ENCODE measurements around the gene SLC49A3. TPM values are rescaled to one million over a fixed set of nuclear protein-coding genes. Genes with fewer than 3 reads are reported as not detected.

SLC49A3 gene
- total and polyA plus RNA-seq, 3 experiments from 2014 or later = 0.52 to 1.1 (median 0.80) TPM

GRCh38 chr4:655464-656151 is 33.3 kb downstream of the SLC49A3 start:
- Mint-ChIP-seq H3K9me3 (no peaks in the 10 kb centered on the region), H3K36me3 (peaks cover 0 to 2% (median 1%) of the 10 kb centered on the region in 3 donors), H3K27me3 (peaks cover 0 to 5% of the 10 kb centered on the region in 2 donors), H3K4me3 (no peak overlapping the region), H3K4me1 (peaks cover 0 to 4% (median 0%) of the 10 kb centered on the region in 3 donors), H3K27ac (no peak overlapping the region)
- H3K4me1 ChIP-seq (ENCODE audit: insufficient read depth, low read length) = no peaks in the 10 kb centered on the region
- no peak overlapping the region for H3K4me3 ChIP-seq (ENCODE audit: low read length)
- no peak overlapping the region for H3K27ac ChIP-seq (ENCODE audit: low read depth, low read length)
- ChIA-PET CTCF (no interaction called here), POLR2A (no interaction called here)
- no peaks in the 10 kb centered on the region for H3K36me3 ChIP-seq (ENCODE audit: insufficient read depth, low read length)
- H3K9me3 ChIP-seq (ENCODE audit: low read length) = no peaks in the 10 kb centered on the region
- H3K27me3 ChIP-seq (ENCODE audit: insufficient read depth, low read length, poor library complexity, severe bottlenecking) = no peaks in the 10 kb centered on the region
- DNase-seq = peak in 1 of 5 donors; percentile 22

- Mint-ChIP-seq H3K27me3 (peaks cover 0 to 8% of the 10 kb centered on the region in 2 donors), H3K9me3 (no peaks in the 10 kb centered on the region), H3K27ac (no peak overlapping the region), H3K4me1 (peaks cover 0 to 3% (median 0%) of the 10 kb centered on the region in 3 donors), H3K36me3 (peaks cover 0 to 2% (median 0%) of the 10 kb centered on the region in 3 donors), H3K4me3 (no peak overlapping the region)
- H3K4me1 ChIP-seq (ENCODE audit: insufficient read depth, low read length) = no peaks in the 10 kb centered on the region
- H3K9me3 ChIP-seq (ENCODE audit: low read length) = no peaks in the 10 kb centered on the region
- H3K36me3 ChIP-seq (ENCODE audit: insufficient read depth, low read length) = no peaks in the 10 kb centered on the region
- no peak overlapping the region for H3K27ac ChIP-seq (ENCODE audit: low read depth, low read length)
- no peaks in the 10 kb centered on the region for H3K27me3 ChIP-seq (ENCODE audit: insufficient read depth, low read length, poor library complexity, severe bottlenecking)
- ChIA-PET CTCF (no interaction called here), POLR2A (no interaction called here)
- DNase-seq = peak in 1 of 5 donors; percentile 30
- H3K4me3 ChIP-seq (ENCODE audit: low read length) = no peak overlapping the region
These were observed 34.0 kb downstream of the SLC49A3 start for GRCh38 chr4:654871-655463.

- H3K27ac ChIP-seq (ENCODE audit: low read depth, low read length) = no peak overlapping the region
- H3K27me3 ChIP-seq (ENCODE audit: insufficient read depth, low read length, poor library complexity, severe bottlenecking) = no peaks in the 10 kb centered on the region
- no peaks in the 10 kb centered on the region for H3K9me3 ChIP-seq (ENCODE audit: low read length)
- ChIA-PET CTCF (no interaction called here), POLR2A (no interaction called here)
- no peaks in the 10 kb centered on the region for H3K36me3 ChIP-seq (ENCODE audit: insufficient read depth, low read length)
- H3K36me3 Mint-ChIP-seq = peaks cover 0 to 2% (median 0%) of the 10 kb centered on the region in 3 donors
- no peaks in the 10 kb centered on the region for H3K9me3 Mint-ChIP-seq
- peaks cover 0 to 8% of the 10 kb centered on the region in 2 donors for H3K27me3 Mint-ChIP-seq
- DNase-seq = no peak
- no peaks in the 10 kb centered on the region for H3K4me1 ChIP-seq (ENCODE audit: insufficient read depth, low read length)
- H3K4me1 Mint-ChIP-seq = no peaks in the 10 kb centered on the region
- no peak overlapping the region for H3K27ac Mint-ChIP-seq
- H3K4me3 ChIP-seq (ENCODE audit: low read length) = no peak overlapping the region
- no peak overlapping the region for H3K4me3 Mint-ChIP-seq
These were observed 34.5 kb downstream of the SLC49A3 start for GRCh38 chr4:654503-654845.

GRCh38 chr4:653831-654502 is 35.0 kb downstream of the SLC49A3 start:
- POLR2A ChIA-PET = no interaction called here
- peaks cover 3 to 10% of the 10 kb centered on the region in 2 donors for H3K27me3 Mint-ChIP-seq
- Histone ChIP-seq H3K4me1 (ENCODE audit: insufficient read depth, low read length) (no peaks in the 10 kb centered on the region), H3K27ac (ENCODE audit: low read depth, low read length) (no peak overlapping the region), H3K4me3 (ENCODE audit: low read length) (no peak overlapping the region), H3K36me3 (ENCODE audit: insufficient read depth, low read length) (no peaks in the 10 kb centered on the region), H3K27me3 (ENCODE audit: insufficient read depth, low read length, poor library complexity, severe bottlenecking) (no peaks in the 10 kb centered on the region), H3K9me3 (ENCODE audit: low read length) (no peaks in the 10 kb centered on the region)
- no peak overlapping the region for H3K27ac Mint-ChIP-seq
- peak in 1 of 5 donors; percentile 39 for DNase-seq
- CTCF ChIA-PET = no interaction called here
- H3K9me3 Mint-ChIP-seq = no peaks in the 10 kb centered on the region
- H3K4me1 Mint-ChIP-seq = no peaks in the 10 kb centered on the region
- no peak overlapping the region for H3K4me3 Mint-ChIP-seq
- H3K36me3 Mint-ChIP-seq = no peaks in the 10 kb centered on the region

GRCh38 chr4:653080-653821 is 35.7 kb downstream of the SLC49A3 start:
- DNase-seq = peak in 1 of 5 donors; percentile 38
- H3K27ac Mint-ChIP-seq = no peak overlapping the region
- no peak overlapping the region for H3K4me3 ChIP-seq (ENCODE audit: low read length)
- CTCF ChIA-PET = no interaction called here
- no peaks in the 10 kb centered on the region for H3K27me3 ChIP-seq (ENCODE audit: insufficient read depth, low read length, poor library complexity, severe bottlenecking)
- H3K9me3 Mint-ChIP-seq = no peaks in the 10 kb centered on the region
- no peaks in the 10 kb centered on the region for H3K4me1 Mint-ChIP-seq
- no peaks in the 10 kb centered on the region for H3K36me3 Mint-ChIP-seq
- H3K4me1 ChIP-seq (ENCODE audit: insufficient read depth, low read length) = no peaks in the 10 kb centered on the region
- no peak overlapping the region for H3K4me3 Mint-ChIP-seq
- H3K36me3 ChIP-seq (ENCODE audit: insufficient read depth, low read length) = no peaks in the 10 kb centered on the region
- H3K9me3 ChIP-seq (ENCODE audit: low read length) = no peaks in the 10 kb centered on the region
- H3K27me3 Mint-ChIP-seq = peaks cover 4 to 12% of the 10 kb centered on the region in 2 donors
- no peak overlapping the region for H3K27ac ChIP-seq (ENCODE audit: low read depth, low read length)
- POLR2A ChIA-PET = no interaction called here

GRCh38 chr4:651884-652642 is 36.9 kb downstream of the SLC49A3 start:
- H3K27ac ChIP-seq (ENCODE audit: low read depth, low read length) = no peak overlapping the region
- Mint-ChIP-seq H3K27me3 (peaks cover 8 to 12% of the 10 kb centered on the region in 2 donors), H3K36me3 (no peaks in the 10 kb centered on the region), H3K9me3 (no peaks in the 10 kb centered on the region), H3K4me3 (no peak overlapping the region), H3K4me1 (no peaks in the 10 kb centered on the region), H3K27ac (no peak overlapping the region)
- H3K9me3 ChIP-seq (ENCODE audit: low read length) = no peaks in the 10 kb centered on the region
- DNase-seq = no peak
- H3K4me1 ChIP-seq (ENCODE audit: insufficient read depth, low read length) = no peaks in the 10 kb centered on the region
- H3K4me3 ChIP-seq (ENCODE audit: low read length) = no peak overlapping the region
- H3K36me3 ChIP-seq (ENCODE audit: insufficient read depth, low read length) = no peaks in the 10 kb centered on the region
- H3K27me3 ChIP-seq (ENCODE audit: insufficient read depth, low read length, poor library complexity, severe bottlenecking) = peaks cover 4% of the 10 kb centered on the region
- ChIA-PET CTCF (no interaction called here), POLR2A (no interaction called here)

- Mint-ChIP-seq H3K36me3 (no peaks in the 10 kb centered on the region), H3K4me3 (no peak overlapping the region), H3K4me1 (no peaks in the 10 kb centered on the region), H3K27me3 (peaks cover 14 to 17% of the 10 kb centered on the region in 2 donors), H3K9me3 (no peaks in the 10 kb centered on the region), H3K27ac (no peak overlapping the region)
- no peaks in the 10 kb centered on the region for H3K9me3 ChIP-seq (ENCODE audit: low read length)
- no peak overlapping the region for H3K4me3 ChIP-seq (ENCODE audit: low read length)
- no peaks in the 10 kb centered on the region for H3K4me1 ChIP-seq (ENCODE audit: insufficient read depth, low read length)
- no peaks in the 10 kb centered on the region for H3K36me3 ChIP-seq (ENCODE audit: insufficient read depth, low read length)
- no peak overlapping the region for H3K27ac ChIP-seq (ENCODE audit: low read depth, low read length)
- peak in 1 of 5 donors; percentile 43 for DNase-seq
- H3K27me3 ChIP-seq (ENCODE audit: insufficient read depth, low read length, poor library complexity, severe bottlenecking) = peaks cover 4% of the 10 kb centered on the region
- POLR2A ChIA-PET = no interaction called here
- CTCF ChIA-PET = no interaction called here
These were observed 37.7 kb downstream of the SLC49A3 start for GRCh38 chr4:650951-651883.
